Transverse colon (tissue), 3 donors: ENCODE data around the gene TEX44.

Experiments used
- EP300 ChIP-seq: sonication (generic); formaldehyde crosslinking; IDR thresholded peaks from one replicate; pipeline ENCODE4 v1.6.1; 2017; ENCODE audit warnings: antibody characterized with exemption, low read depth
- TF ChIP-seq, protein P1 (sequence below), 5 experiments: fragments of 200-600 bp in 3 of 5; fragments of 450-650 bp in 2 of 5; sonication (generic) in 3 of 5; IDR thresholded peaks; 1 replicate in 2 of 5; 2 replicates in 3 of 5; pipeline ENCODE4 v1.5.1; 2016 to 2017; ENCODE audit warnings: antibody characterized with exemption in 5 of 5, inconsistent platforms in 3 of 5, mild to moderate bottlenecking in 2 of 5, moderate library complexity in 1 of 5

DNA sequence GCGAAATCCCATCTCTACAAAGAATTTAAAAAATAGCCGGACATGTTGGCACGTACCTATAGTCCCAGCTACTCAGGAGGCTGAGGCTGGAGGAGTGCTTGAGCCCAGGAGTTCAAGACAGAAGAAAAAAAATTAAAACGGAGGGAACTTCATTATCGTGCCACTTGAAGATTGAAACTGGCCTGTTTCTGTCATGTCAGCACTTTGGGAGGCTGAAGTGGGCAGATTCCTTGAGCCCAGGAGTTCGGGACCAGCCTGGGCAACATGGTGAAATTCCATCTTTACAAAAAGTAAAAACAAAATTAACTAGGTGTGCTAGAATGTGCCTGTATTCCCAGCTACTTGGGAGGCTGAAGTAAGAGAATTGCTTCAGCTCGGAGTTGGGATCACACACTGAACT, 3.0 kb upstream of the TEX44 start:
- TF ChIP-seq, protein P1, sequence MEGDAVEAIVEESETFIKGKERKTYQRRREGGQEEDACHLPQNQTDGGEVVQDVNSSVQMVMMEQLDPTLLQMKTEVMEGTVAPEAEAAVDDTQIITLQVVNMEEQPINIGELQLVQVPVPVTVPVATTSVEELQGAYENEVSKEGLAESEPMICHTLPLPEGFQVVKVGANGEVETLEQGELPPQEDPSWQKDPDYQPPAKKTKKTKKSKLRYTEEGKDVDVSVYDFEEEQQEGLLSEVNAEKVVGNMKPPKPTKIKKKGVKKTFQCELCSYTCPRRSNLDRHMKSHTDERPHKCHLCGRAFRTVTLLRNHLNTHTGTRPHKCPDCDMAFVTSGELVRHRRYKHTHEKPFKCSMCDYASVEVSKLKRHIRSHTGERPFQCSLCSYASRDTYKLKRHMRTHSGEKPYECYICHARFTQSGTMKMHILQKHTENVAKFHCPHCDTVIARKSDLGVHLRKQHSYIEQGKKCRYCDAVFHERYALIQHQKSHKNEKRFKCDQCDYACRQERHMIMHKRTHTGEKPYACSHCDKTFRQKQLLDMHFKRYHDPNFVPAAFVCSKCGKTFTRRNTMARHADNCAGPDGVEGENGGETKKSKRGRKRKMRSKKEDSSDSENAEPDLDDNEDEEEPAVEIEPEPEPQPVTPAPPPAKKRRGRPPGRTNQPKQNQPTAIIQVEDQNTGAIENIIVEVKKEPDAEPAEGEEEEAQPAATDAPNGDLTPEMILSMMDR (IDR thresholded peaks at IDR 0.05), result no peak
- no peak for TF ChIP-seq EP300
